Peyer's patch (tissue), 4 donors: Measurements from ENCODE around the gene TXNL4B.

Experiments
- CTCF ChIP-seq, 6 experiments: fragments of 450-650 bp in 4 of 6; fragments of 200-600 bp in 2 of 6; sonication (generic) in 1 of 6; IDR thresholded peaks; one replicate each; pipeline ENCODE4 v1.5.1; 2017 to 2019; ENCODE audit warnings: antibody characterized with exemption in 6 of 6, mild to moderate bottlenecking in 3 of 6, moderate library complexity in 1 of 6
- POLR2A ChIP-seq, 2 donors: fragments of 450-650 bp; IDR thresholded peaks; one replicate each; pipeline ENCODE4 v1.5.1; 2017; ENCODE audit warnings: antibody characterized with exemption in 2 of 2, mild to moderate bottlenecking in 2 of 2, moderate library complexity in 2 of 2

GRCh38 chr16:72111657-72112451, 18.4 kb upstream of the TXNL4B start:
- TF ChIP-seq CTCF (IDR thresholded peaks at IDR 0.05) (no peak), POLR2A (IDR thresholded peaks at IDR 0.05) (no peak)
